Mesenteric fat pad (tissue), 1 donor: ENCODE results near the gene LMOD1. TPM values are rescaled to one million over a fixed set of nuclear protein-coding genes. Genes with fewer than 3 reads are reported as not detected.
A peak's percentile ranks its signal among the peaks of the same experiment; 100 is the strongest.
"Not testable (repeated sequence)": the region's sequence is repeated elsewhere in the genome, so short reads cannot be mapped to it uniquely, and the experiment has no call there.

Experiments used
- DNase-seq: peaks from one replicate; pipeline ENCODE4 v3.0.0-alpha.2; 2020; ENCODE audit warnings: low spot score
- total RNA-seq: library from RNA; stranded (reverse); fragmentation: NEBNext Ultra II Directional; extraction: Animal tissue kit (Norgen Biotek cat#: 25700); gene quantifications from one replicate; pipeline ENCODE4 v1.2.1, GENCODE V29; 2021
- donor health status: DM: yes; HTN: yes; CAD: no.

Gene LMOD1
- total RNA-seq, 1 donor from 2014 or later = 26.5 TPM

DNA sequence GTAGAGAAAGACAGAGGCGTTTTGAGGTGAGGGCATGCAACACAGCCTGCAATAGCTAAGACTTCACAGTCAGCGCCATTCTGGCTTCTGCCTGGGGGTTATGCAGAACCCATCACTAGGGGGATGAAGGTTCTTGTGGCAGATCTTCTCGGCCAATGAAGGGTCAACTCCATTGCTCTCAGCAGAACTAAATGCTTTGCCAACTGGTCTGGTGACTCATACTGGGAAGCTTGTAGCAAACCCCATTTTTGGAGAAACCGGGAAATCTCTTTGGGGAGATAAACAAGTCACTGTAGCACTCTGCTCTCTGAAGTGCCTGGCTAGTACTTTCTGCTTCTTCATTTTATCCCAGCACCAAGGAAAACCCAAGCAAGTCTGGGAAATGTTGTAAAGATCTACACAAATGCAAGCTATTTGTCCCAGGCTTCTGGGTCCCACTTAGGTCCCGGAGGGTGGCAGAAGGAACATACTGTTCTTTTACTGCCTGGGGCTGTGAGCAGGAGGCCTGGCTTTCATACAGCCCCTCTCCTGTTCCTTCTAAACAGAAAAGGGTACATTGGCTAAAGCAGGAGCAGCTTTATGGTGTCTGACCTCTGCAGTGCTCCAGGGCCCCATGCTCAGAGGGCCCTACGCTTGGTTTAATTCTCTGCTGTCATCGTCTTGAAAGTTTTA lies 28.9 kb downstream of the LMOD1 start:
- no peak for DNase-seq

DNA sequence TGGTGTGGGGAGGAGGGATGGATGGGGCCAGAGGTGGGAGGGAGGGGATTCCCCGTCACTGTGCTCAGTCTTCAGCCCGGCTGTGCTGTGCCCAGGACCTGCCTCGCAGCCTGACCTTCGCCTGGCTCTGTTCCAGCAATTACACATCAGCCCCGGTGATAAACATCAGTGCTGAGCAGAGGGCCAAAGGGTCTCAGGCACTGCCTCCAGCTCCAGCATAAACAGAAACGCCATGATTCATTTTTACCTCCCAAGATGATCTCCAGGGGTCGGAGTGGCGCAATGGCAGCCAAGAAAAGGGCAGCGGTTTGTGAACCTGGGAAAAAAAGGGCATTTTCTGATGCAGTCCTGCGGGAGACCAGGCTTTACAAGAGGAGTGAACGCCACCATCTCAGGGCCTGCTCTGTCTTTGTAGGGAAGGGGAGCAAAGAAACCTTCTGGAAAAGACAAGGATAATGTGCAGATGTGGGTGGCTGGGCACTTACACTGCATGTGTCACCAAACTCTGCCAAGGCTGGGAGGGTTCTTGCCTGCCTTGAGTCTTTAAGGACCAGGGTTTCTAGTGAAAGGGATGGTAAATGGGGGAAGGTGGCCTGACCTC lies 29.6 kb downstream of the LMOD1 start:
- DNase-seq = peak; percentile 93

DNA sequence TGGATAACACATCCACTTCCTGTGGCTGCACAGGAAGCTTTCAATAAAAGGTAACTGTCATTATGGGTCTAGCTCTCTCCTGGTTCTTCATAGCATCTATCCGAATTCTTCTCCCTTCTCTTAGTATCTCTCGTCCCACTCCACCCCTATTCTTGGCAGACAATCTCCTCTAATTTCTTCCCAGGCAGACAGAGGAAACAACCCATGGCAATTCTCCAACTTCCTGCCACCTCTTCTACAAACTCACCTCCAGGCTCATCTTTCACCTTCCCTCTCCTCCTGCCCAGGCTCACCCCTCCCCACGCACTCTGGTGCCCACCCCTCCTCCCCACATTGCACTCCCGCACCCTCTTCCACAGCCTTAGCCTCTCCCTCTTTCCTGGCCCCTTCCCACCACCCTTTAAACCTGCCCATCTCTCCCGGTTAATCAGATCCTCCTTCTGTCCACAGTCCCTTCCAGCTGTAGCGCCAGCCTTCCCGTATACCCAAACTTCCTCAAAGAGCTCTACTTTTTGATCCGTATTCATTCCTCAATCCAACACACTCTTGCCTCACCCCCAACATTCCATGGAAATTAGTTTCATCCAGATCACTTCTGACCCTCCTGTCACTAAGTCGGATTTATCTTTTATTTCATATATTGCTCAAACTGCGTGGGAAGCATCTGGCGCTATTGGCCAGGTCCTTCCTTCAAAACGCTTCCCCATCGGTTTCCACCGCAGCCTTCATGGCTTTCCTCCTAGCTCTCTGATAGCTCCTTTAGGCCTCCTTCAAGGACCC lies 31.7 kb downstream of the LMOD1 start:
- DNase-seq = no peak

DNA sequence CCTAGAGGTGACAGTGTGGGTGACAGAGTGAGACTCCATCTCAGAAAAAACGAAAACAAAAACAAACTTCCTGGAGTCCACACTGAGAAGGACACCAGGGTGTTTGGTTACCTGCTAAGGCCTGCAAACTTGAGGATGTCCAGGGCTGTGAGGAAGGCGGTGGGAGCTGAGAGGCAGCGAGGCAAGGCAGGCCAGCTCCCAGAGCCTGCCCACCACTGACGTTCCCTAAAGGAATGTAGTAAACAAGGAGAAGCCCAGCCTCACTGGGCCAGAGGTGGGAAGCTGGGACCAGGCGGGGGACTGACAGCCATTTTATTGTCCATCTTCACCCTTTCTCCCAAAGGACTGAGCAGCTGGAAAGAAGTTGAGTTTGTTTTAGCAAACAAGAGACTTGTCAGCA lies 33.5 kb downstream of the LMOD1 start:
- DNase-seq = no peak

DNA sequence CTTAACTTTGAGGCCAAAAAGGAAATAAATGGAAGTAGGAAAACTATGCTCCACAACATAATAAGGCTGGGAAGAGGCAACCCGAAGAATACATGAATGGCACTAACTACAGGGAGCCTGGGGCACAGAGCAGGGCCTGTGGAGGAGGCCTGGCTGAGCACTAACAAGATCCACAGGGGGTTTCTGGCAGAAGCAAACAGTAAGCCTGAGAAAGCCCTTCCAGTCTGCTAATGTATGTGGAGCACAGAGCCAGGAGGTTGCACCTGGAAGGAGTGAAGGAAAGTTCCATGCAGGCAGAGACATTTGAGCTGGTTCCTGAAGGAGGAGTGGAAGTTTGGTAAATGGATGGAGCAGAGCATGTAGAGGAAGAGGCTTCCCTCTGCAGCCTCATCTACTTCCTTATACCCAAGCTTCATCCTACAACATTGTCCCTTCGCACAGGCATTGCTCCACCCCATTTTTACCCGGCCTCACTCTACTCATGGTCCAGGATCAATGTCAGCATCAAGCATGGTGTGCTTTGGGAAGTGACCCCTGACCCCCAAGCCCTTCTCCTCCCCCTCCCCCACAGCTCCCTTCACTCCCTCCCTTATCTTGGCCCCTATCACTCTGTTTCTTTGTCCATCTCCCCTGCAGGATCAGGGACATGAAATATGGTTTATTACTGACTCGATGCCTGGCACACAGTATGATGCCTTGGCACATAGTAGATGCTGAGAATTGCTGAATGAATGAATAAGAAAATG lies 34.3 kb downstream of the LMOD1 start:
- no peak for DNase-seq

DNA sequence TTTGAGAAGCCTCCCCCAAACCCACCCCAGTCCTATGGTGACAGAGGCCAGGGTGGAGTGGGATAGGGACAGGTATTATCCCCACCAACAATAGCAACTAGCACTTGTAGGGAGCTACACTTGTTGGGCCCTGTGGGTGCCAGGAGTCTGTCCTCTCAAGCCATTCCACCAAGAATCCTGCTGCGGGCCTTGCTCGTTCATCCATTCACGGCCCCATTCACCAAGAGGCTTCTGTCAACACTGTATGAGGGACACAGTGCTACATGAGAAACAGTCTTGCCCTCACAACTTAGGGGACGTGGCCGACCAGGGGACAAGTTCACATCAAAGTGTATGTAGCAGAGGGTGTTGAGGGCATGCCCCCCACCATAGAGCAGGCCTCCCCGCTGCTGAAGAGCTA lies 38.7 kb downstream of the LMOD1 start:
- DNase-seq = no peak

DNA sequence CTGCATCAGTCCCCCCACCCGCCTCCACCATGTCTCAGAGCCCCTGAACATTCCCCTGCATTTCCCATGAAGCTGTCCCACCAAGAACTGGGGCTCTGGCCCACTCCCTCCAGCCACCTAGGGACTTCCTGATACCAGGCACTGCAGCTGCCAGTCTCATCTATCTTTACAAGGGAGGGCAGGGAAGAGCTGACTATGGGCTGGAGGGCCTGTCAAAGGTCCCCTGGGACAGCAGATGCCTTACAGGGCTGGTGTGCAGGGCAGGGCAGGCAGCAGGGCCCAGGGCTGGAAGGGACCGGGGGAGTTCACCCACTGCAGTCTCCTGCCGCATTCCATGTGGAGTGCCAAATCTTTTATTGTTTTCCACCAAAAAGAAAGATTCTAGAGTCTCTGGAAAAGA lies 40.0 kb downstream of the LMOD1 start:
- DNase-seq = no peak

DNA sequence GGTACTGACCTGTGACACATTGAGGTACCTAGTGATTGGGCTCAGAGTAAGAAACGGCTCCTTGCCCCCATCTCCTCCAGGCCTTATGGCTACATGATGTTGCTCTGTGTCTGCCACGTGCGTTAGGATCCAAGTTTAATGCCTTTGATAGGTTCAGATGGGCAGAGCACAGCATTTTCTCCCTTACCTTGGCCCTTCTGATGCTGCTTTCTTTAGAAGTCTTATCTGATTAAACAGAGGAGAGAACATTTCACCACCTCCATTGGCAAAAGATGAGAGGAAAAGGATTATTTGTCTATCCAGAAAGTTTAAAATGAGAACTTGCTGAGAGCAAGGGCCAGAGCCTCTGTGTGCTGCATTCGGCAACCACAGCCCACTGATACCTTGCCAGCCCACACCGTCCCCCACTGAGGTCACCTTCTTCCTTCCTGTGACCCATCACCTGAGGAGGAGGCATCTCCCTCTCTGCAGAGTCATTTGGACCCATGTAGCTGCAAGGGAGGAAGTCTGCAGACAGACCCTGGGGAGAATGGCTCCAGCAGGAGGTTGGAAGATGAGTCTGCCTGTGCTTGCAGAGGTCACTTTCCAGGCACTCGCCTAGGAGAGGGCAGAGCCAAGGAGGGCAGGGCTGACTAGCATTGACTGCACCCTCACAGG lies 41.0 kb downstream of the LMOD1 start:
- no peak for DNase-seq

DNA sequence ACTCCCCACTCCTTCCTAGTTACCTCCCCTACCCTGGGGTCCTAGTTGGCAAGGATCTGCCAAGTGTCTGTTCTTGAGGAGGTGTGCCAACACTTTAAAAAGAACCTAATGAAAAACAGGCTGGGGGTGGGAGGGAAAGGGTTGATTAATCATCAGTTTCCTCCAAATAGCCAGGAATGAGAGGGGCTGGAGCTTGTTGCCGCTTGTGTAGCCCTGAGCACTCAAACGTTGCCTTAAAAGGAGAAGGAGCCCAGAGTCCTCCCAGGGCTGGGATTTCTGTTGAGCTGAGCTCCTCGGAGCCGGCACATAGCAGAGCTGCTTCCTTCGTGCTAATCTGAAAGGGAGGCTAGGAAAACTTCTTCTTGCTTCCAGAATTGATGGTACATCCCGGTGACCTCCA lies 41.8 kb downstream of the LMOD1 start:
- DNase-seq = no peak

DNA sequence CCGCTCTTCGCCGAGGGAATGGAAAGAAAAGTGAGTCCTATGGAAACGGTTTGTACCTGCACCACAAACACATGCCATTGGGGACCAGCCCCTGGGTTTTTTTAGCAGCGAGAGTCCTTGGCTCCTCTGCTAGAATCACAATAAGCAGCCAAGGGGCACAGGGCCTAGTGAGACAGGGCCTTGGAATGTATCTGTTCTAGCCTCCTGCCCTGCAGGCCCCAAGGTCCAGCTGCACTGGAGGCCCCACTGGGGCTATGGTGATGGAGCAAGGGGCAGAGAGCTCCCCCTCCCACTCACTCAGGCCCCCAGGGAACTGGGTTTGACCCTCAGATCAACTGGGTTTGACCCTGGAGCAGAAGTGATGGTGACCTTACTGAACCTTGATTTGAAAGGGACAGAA lies 43.2 kb downstream of the LMOD1 start:
- DNase-seq = no peak

DNA sequence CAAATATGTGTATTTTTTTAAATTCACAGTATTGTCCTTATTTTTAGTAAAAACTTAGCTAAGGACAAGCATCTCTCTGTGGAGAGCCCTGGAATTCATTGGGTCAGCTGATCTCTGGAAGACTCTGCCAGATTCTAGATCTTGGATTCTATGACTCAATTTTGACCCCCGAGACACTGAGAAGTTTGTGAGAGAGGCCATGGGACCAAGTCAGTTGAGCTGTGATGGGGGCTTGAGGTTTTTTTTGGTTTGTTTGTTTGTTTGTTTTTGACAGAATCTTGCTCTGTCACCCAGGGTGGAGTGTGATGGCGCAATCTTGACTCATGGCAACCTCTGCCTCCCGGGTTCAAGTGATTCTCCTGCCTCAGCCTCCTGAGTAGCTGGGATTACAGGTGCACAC lies 44.1 kb downstream of the LMOD1 start:
- DNase-seq = no peak

DNA sequence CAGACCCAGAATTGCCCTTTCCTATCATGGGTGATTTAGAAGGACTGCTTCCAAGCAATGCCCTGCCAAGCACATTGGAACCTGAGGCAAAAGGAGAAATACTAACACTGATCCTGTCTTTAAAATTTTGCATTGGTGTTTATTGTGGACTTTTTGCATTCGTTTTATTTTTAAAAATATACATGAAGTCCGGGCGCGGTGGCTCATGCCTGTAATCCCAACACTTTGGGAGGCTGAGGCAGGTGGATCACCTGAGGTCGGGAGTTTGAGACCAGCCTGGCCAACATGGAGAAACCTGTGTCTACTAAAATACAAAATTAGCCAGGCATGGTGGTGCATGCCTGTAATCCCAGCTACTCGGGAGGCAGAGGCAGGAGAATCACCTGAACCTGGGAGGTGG lies 45.3 kb downstream of the LMOD1 start:
- not testable (repeated sequence) for DNase-seq

DNA sequence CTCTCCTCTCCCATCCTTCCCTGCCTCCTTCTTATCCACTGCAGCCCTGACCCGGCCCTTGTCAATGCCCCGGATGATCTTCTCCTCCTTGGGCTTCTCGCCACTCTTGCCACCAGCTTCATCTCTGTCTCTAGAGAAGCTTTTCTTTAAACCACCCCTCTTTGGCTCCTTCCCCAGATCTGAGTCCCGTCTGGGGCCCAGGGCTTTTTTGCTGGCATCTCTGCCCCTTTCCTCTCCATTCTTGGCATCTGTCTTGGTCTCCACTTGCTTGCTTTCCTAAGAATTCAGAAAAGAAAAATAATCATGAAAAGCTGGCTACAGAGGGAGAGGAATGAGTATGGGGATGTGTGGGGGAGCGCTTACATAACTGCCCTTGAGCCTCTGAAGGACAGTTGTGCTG lies 45.9 kb downstream of the LMOD1 start:
- no peak for DNase-seq

DNA sequence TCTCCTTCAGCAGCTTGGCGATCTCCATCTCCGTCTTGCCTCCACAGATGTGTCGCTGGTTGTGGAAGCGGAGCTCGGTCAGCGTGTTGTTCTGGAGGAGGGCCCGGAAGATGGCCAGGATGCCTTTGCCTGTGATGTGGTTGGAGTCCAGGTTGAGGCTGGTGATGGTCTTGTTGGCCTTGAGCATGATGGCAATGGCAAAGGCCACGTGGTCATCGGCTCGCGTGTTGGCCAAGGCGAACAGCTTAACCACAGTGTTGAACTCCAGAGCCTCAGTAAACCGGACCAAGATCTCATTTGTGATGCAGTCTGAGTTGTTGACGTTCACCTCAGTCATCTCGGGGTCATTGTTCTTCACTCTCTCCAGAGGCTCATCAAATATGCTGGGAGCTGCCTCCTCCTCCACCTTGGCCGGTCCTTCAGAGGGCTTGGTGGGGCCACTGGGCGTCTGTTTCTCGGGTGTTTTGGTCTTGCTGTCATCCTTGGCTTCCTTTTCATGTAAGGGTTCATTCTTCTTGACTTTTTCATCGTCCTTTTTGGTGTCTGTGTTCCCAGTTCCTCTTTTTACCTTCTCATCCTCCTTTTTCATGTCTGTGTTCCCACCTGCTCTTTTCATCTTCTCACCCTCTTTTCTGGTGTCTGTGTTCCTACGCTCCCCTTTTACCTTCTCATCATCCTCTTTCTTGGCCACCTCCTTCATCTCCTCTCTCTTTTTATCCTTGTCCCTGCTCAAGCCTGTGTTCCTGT lies 46.5 kb downstream of the LMOD1 start:
- no peak for DNase-seq

DNA sequence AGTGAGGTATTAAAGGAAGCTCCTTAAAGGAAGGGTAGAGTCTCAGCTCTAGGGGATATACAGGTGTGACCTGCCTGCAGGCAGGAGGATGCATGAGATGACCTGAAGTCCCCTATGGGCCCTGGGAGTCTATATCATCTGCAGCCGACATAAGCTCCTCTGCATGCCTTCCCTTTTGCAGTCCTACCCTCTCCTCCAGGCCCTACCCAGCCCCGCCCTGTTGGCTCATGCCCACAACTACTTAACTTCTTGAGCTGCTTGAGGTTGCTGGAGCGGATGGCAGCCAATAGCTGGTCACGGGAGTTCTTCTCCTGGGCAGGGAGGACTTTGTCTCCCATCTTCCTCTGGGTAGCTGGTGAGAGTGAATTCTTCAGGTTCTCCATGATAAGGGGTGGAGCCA lies 47.4 kb downstream of the LMOD1 start:
- DNase-seq = no peak

DNA sequence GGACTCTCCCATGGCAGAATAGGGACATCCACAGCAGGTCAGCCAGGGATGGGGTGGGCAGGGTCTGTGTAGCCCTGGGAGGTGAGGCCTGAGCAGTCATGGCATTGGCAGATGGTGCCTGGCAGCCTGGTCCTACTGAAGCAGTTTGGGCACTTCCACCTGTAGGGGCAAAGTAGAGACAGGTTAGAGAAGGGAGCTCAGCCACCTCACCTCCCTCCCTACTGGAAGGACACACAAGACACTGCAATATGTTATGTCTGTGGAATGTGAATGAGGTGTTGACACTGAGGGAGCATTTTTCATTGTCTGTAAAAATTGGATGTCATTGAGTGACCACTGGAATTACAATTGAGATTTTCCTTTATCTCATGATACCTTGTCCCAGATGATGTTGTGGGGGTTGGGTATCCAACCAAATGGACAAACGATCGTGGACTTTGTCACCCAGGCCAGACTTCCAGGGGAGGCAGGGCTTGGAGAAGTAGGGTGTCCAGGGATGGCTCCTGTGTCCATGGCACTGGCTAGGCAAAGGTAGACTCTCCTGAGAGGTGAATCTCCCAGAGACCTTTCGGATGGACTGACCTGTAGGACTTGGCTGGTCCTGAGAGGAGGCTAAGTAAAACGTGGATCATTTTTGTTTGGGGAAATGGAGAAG lies 48.0 kb downstream of the LMOD1 start:
- DNase-seq = no peak

DNA sequence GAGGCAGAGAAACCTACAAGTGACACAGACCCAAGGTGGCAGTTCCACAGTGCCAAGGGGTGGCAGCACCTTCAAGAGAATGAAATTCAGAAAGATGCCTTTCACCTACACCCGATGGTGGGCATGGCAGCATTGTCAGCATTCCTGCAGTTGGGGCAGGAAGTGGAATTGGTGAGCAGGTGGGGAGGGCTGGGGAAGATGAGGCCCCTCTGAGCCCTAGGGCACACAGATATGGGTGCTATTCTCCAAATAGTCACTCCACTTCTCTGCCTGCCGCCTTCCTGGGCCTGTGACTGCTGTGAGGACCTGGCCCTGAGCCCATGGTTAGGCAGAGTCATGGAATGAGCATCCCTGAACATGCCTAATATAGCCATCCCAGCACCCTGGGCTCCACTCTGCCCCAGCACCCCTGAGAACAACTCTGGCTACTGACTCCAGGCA lies 49.4 kb downstream of the LMOD1 start:
- DNase-seq = no peak

DNA sequence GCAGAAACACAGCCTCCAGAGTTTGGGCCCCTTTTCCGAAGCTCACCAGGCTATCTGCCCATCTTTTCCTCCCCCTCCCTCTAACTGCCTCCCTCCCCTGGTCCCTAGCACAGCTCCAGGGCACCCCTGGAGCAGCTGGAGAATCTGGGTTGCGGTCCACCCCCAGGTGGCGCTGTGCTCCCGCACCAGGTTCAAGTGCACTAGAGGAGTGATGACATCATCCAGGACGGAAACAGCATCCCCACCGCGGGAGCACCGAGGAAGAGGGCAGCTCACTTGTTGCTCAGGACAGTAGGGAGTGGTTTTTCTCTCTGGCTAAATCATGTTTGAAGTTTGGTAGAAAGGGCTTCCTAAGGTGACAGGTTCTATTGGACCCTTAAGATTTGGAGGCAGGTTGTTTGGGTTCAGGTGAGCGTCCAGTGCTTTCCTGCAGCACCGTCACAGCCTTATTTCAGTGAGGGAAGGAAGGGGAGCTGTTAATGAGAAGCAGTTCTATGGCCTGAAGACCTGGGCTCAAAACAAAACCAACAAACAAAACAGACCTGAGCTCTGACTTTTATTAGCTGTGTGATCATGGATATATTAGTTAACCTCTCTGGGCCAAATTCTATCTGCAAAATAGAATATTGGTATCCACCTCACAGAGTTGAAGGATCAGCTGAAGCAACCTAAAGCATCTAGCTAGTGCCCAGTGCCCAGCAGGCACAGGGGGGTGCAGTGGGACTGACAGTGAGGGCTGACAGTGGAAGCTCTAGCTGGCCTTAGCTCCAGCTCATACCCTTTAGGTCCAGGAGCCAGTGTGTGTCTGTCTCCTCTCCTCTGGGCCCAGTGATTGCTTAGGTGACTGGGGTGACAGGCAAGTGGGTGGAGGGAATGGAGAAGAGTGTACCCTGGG lies 50.2 kb downstream of the LMOD1 start:
- peak; percentile 95 for DNase-seq

DNA sequence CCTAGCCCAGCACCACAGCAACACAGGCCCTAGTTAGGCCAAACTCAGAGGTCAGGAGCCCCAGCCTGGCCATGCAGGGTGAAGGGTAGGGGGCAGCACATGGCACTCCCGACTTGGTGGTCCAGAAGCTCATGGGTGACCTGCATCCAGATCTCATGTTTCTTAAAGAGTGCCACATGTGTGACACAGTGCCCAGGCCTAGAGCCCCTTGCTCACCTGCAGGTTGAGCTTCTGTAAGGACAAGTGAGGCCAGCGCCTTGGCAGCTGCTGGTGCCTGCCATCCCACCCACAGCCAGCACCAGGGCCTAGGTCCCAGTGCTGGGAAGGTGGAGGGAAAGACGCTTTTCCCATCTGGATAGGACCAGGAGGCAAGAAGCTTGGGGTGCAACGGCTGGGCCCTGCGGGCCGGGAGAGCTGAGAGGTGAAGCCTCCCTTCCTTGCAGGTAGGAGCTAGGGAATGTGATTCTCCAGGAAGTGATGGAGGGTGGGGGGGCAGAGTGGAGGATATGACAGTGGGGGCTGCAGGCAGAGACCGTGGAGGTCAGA lies 51.2 kb downstream of the LMOD1 start:
- DNase-seq = no peak
